Left renal pelvis (tissue), 4 donors: ENCODE results near the gene SLC37A1. TPM values are rescaled to one million over a fixed set of nuclear protein-coding genes. Genes with fewer than 3 reads are reported as not detected.

Source experiments
- DNase-seq, 4 donors: peaks; one replicate each; pipeline ENCODE4 v3.0.0-alpha.2; 2013; ENCODE audit warnings: low read depth in 4 of 4, low spot score in 3 of 4
- polyA plus RNA-seq, 4 donors: library from polyadenylated mRNA; unstranded; fragments of 120-200 nt; gene quantifications; one replicate each; pipeline ENCODE4 v1.2.1, GENCODE V29; 2013; ENCODE audit not compliant: insufficient read length in 4 of 4

SLC37A1 gene
- polyA plus RNA-seq, 4 donors: 2.9 to 10.6 (median 8.6) TPM

DNA sequence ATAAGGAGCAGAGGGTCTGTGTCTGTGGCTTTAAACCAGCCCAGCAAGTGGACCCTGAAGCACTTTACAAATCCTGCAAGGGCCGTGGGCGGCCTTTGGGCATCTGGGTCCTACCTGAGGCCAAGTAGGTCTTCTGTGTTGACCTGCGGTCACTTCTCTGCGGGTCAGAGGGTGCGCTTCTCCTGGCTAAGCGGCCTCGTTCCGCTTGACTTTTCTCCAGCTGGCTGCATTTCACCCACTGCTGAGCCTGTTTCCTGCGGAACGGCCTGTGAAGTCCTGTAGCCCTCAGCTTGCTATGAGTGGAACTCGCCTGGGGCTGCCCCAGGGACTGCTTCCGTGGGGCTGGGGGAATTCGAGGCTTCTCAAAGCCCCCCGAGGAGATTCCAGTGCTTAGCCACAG lies 43.3 kb downstream of the SLC37A1 start:
- DNase-seq: no peak

DNA sequence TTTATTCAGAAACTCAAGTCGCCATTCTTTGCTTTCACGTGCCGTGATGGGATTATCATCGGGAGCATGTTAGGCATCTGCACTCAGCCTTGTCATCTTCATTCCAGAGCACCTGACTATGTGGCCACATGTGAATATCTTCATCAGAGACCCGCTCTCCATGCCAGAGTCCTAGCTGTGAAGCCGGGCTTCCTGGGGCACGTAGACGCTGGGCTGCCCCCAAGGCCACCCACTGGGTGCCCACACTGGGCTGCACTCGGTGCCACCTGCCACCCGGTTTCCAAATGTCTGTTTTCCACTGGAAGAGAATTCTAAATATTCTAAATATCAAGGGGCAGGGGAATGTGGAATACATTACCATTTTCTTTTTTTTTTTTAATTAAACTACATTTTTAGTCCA lies 43.8 kb downstream of the SLC37A1 start:
- no peak for DNase-seq

DNA sequence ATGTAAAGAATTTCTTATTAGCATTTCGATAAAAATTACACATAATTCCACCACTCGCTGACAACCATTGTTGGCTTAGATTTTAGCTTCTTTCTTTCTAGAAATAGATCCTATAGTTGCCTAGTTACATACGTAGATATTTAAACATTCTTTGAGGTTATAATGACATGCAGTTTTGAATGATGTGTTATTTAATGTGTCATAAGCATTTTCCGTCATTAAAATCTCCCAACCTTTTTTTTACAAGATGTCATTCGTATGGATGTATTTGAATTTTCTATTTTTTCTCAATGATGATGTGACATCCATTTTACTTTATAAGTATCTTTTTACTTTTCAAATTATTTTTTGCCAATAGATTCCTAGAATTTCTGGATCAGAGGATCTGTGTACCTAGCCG lies 44.7 kb downstream of the SLC37A1 start:
- no peak for DNase-seq

DNA sequence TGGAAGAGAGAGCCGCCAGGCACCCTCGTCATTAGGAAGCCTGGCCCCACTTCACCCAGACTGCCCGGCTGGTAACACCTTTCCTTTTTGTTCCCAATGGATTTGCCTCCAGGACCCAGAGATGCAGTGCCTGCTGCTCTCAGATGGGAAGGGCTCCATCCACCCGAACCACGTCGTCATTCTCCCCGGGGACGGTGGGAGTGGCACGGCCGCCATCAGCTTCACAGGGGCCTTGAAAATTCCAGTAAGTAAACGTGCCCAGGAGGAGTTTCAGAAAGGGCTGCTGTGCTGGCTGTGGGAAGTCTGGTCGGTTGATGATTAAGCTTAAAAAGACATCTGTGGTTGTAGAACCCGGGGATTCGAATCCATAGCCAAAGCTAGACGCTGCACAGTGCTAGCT lies 45.2 kb downstream of the SLC37A1 start:
- no peak for DNase-seq

DNA sequence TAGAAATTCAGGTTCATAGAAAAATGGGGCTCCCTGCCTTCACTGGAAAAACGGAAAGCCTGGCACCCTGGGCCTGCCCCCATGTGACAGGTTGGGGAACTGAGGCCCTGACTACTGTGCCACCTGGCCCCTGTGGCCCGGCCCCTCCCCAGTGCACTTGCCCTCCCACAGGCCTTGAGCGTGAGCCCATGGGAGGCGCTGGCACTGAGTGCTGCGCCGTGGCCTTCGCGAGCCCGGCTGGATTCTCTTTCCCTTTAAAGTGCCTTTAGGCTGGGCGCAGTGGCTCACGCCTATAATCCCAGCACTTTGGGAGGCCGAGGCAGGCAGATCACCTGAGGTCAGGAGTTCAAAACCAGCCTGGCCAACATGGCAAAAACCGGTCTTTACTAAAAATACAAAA lies 45.7 kb downstream of the SLC37A1 start:
- DNase-seq: no peak

DNA sequence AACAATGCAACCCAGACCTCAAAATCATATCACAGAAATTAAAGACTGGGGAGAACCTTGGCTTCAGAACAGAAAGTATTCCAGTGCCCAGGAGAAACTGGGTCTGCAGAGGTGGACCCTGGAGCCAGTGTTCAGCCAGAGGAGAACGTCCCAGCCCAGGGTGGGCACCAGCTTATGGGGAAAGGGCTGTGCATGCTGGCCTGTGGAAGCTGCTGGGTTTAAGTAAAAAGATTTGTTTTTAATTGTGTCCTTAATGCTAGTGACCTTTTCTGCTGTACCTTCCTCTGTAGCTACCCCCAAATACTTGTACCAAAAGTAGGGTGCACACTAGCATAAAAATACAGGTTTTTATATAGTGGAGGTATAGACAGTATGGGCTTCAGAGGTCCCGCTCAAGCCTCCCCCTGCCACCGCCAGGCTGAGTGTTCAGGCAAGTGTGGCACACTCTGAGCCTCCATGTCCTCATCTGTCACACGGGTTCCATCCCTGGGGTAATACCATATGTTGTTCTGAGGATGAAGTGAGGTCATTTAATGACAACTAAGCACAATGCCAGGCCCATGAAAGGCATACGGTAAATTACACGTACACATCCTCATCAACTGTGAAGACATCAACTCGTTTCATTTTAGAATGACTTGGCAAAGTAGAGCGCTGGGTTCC lies 47.0 kb downstream of the SLC37A1 start:
- no peak for DNase-seq

DNA sequence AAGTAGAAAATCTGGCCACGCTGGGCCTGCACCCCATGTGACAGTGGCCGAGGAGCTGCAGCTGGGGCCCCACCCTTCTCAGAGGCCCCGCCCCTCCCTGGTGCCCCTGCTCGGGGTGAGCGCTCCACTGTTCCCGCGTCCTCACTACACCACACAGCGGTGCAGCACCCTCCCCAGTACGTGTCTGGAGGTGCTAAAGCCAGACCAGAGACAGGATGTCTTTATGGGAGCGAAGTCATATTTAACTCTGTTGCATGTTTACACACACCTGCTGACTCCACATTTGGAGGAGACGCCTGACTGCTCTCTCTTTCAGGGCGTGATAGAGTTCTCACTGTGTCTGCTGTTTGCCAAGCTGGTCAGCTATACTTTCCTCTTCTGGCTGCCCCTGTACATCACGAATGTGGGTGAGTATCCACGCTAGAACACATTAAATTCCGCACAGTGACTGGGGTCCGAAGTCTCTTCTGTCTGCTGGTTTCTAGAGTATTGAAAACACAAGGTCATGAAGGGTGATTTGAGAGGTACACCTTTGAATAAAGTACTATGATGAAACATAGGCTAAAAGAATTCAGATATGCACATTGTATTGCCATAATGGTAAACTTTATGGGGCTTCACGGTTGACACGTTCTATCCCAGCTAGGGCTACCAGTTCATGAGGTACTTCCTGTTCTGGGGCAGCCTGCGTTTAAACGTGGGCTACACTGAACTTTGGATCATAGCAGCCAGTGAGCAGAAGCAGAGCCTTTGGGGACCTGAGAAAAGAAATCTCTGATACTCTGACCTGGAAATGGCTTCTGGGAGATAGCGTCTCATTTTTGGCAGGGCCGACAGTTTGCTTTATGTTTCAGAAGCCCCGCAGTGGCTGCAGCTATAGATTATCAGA lies 48.4 kb downstream of the SLC37A1 start:
- DNase-seq: peak in 2 of 4 donors; percentile 39 to 46

DNA sequence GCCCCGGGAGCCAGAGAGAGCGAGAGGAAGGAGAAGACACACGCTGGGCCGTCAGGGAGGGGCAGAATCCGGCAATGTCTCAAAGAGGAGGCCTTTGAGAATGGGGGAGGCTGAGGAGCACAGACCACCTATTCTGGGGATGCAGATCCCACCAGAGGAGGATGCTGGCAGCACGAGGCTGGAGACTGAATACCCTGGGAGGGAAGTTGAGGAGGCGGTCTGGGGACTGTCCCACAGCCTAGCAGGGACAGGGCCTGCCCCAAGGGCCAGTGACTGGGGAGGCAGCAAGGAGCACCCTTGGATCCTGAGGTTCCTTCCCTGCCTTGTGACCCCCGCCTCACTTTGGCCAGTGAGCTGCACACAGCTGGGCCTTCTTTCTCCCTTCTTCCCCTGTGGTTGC lies 49.2 kb downstream of the SLC37A1 start:
- DNase-seq: no peak

DNA sequence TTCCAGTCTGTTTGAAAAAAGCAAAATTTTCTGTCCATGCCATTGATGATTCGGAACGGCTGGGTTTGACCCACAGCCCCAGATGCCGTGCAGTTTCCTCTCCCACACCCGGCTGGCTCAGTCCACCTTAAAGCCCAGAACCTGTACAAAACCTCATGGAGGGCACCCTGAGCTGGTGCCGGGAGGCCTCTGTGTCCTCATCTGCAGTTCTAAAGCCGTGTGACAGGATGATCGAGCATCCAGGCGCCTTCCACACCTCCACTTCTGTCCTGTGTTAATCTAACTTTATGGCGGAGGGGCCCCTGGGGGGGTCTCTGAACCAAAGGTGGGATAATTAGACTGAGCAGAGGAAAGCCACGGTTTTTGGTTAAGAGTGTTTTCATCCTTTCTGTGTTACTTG lies 49.6 kb downstream of the SLC37A1 start:
- no peak for DNase-seq

DNA sequence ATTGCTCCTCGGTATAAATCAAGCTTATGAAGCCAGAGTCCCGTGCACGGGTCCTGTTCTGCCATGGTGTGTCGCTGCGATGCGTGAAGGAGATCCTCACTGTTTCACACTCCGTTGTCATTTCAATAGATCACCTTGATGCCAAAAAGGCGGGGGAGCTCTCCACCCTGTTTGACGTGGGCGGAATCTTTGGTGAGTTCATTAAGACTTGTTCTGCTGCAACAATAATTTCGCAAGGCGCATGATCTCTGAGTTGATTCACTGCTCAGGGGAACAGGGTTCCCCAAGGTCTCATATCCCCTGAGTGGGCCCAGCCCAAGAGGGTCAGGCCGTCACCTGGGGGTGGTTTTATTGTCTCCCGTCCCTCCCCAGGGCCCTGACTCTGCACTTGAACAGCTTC lies 50.0 kb downstream of the SLC37A1 start:
- no peak for DNase-seq

DNA sequence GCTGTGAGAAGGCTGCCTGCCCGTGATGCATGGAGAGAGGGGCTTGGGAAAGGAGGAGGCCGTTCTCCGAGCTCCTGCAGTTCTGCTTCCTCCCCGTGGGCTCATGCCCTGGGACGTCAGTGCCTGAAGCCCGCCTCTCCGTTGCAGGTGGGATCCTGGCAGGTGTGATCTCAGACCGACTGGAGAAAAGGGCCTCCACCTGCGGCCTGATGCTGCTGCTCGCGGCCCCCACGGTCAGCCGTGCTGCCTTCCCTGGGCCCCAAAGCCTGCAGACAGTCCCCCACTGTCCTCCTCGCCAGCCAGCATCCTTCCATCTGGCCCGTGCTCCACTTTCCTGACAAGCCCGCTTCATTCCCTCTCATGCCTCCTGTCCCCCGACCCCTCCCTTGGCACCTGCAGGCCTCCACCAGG lies 50.9 kb downstream of the SLC37A1 start:
- DNase-seq: no peak

DNA sequence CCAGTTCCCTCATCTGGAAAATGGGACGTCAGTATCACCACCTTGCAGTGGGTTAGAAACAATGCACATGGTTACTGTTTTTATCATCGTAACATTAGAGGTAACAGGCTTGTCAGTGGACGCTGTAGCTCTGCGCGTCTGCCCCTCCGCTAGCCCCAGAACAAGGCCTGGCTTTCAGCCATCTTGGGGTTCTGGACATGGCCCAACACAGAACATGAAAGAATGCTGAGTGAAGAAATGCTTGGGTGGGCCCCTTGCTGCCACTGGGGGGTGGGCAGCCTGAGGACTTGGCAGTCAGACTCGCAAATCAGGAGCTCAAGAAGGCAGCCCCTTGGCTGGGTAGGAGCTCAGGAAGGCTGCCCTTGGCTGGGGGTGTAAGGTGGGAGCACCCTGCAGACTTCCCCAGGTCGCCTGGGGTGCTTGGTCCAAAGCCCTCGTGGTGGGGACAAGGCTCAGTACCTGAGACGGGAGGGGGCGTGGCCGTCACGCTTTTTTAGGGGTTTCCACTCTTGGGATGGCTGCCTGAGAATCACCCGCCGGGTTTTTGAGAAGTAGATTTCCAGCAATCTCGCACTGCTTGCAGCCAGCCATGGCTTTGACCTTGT lies 51.7 kb downstream of the SLC37A1 start:
- no peak for DNase-seq

DNA sequence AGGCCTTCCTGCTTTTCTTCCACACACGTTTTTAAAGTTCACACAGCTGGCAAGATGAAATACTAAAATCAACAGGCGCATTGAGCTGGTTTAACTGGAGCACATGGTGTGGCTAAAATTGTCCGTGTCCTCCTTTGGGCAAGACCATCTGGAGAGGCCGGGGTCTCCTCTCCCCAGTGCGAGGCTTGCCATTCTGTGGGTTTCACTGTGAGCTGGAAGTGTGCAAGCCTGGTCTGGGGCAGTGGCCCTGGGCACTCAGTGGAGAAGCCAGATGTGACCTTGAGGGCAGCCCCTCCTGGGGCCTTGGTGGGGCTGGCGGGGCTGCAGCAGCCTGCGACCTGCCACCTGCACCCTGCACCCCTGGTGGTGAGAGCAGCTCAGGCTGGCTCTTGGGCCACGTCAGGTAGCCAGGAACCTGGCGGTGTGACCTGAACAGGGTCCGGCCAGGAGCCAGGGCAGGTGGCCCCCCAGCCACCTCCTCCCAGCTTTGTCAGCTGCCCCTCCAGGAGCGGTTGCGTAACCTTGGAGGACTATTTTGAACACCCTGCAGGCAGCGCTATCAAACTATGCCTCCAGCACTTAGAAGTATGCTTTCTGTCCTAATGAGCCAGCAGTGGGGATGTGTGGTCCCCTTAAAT lies 52.4 kb downstream of the SLC37A1 start:
- DNase-seq: no peak

DNA sequence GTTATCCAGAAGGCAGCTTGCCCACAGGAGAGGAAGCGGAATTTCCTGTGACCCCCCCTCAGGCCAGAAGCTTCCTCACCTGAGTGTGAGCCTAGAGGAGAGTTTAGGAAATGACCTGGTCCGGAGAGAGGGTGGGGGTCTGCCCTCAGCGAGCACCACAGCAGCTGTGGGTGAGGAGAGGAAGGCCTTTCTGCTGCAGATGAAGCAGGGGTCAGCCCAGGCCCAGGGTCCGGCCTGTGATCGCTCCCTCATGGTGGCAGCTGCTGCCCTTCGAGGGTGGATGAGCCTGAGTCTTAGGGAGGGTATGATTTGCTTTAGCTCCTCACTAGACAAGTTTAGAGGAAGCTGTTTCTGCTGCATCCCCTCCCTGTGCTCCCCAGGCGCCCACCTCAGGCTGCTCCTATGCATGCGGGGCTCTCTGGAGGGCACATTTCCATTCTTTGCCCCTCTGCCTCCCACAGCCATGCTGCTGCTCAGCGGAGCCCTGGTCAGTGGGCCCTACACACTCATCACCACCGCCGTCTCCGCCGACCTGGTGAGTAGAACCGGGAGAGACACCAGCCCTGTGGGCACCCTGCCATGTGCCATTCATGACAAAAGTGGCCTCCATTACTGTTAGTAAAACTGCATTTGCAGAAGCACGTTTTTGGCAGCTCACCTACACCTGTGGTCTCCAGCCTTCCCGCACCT lies 53.0 kb downstream of the SLC37A1 start:
- DNase-seq: no peak

DNA sequence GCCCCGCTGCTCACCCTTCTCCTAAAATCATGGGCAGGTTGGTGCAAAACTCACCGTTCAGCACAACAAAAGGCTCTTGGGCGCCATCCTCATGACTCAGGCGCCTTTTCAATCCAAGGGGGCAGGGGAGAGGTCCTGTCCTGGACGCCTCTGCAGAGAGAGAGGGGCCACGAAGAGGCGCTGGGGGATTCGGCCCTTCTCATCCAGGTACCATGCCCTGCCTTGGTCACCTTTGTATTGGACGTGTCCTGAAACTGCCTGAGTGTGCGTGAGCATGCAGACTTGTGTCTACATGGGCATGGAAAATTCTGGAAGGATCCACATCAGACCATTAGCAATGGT lies 53.5 kb downstream of the SLC37A1 start:
- DNase-seq: no peak

DNA sequence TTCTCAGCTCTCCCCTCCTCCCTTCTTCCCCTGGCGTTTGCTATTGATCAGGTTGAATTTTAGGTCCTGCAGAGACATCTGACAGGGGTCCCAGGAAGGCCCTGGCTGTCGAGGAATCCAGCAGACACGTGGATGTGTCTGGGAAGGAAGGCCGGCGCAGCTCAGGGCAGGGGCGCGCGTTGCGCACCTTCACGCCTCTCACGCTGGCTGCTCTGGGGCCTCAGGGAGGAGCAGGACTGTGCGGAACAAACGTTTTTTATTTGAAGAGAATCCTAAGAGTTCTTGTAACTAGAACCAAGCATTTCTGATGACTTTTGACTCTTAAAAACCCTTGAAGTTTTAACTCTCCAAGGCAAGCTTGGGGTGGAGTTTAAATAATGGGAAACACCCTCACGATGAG lies 54.2 kb downstream of the SLC37A1 start:
- no peak for DNase-seq

DNA sequence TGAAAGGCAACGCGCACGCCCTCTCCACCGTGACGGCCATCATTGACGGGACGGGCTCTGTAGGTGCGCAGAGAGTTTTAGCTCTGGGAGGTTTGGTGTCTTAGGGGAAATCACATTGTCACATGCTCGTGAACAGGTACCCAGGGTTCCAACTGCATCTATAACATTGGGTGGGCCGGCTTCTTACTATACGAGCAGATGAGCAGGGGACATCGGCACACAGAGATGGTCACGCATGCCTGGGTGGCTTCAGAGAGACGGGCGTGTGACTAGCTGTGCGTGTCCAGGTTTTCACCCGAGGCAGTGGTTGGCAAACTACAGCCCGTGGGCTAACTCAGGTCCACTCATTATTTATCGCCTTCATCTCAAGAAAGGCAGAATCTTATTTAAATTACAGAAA lies 54.7 kb downstream of the SLC37A1 start:
- DNase-seq: no peak

DNA sequence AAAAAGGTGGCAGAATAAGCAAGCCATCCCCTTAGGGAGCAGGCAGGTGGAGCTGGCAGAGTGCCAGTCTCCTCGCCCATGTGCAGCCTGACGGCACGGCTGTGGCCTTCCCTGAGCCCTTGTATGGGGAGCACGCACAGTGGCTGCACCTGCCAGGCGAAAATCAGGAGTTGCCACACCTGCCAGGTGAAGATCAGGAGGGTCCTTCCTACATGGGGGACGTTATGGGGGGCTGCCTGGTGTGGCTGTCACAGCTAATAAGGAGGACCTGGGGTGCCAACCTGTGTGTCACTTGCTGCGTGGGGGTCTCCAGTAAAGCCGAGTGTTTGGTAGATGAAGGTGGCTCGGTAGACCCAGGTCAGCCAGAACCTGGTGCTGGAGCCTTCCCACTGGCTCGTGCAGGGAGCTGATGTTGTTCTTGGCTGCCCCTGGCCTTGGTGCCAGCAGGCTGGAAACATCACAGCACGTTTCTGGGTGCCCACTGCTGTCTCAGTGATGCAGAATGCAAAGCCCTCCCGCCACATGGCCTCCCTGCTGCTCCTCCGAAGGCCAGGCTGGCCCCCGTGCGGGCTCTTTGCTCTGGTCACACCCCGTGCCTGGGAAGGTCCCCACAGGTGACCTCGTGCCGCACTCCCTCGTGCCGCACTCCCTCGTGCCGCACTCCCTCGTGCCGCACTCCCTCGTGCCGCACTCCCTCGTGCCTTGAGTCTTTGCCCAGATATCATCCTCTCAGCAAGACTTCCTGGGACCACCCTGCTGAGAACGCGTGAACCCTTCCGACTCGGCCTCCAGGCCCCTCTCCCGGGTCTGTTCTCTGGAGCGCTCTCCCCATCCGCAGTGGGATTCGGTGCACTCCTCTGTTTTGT lies 55.4 kb downstream of the SLC37A1 start:
- no peak for DNase-seq

DNA sequence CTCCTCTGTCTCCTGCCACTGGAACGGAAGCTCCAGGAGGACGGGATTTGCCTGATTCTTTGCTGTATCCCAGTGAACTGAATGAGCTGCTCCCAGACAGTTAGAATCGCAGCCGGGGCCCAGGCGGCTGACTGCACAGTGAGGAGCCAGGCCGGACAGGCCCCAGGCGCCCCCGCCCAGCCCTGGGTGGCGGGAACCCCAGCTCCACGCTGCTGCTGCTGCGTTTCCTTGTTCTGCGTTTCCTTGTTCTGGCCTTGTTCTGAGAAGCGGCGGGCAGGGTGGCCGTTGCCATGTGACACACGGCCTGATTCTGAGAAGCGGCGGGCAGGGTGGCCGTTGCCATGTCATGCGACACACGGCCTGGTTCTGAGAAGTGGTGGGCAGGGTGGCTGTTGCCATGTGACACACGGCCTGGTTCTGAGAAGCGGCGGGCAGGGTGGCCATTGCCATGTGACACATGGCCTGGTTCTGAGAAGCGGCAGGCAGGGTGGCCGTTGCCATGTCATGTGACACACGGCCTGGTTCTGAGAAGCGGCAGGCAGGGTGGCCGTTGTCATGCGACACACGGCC lies 56.2 kb downstream of the SLC37A1 start:
- DNase-seq: no peak

DNA sequence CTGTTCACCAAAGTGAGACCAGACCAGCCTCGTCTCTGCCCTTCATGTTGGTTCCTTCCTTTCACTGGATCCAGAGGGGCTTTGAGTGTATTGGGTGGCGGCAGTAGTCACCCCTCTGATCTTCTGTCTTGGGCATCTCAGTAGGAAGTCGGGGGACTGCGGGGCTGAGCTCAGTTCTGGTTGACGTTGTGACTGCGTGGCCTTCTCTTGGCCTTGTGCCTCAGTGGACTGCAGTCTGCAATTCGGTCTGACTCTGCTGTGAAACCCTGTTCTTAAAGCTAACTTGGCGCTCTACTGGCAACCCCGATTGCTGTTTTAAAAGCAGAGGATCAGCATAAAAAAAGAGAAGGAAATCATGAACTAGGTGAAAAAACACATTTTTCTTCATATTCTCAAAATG lies 56.7 kb downstream of the SLC37A1 start:
- DNase-seq: no peak
